ENCODE data around the gene IRF4.

GRCh38 chr6:373773-374724 is 17.5 kb upstream of the IRF4 start:
- TF ChIP-seq CTCF (IDR thresholded peaks at IDR 0.05) (peak; percentile 19; the same call in 1 of the 2 replicates), EP300 (IDR thresholded peaks at IDR 0.05; ENCODE audit: borderline replicate concordance in 1 of 2, low read depth in 1 of 2, low read length in 1 of 2) (no peak), EZH2phosphoT487 (IDR thresholded peaks at IDR 0.05; ENCODE audit: borderline replicate concordance, low read depth) (no peak), POLR2AphosphoS5 (IDR thresholded peaks at IDR 0.05; ENCODE audit: low read depth, low read length) (no peak)

Measured in SK-N-SH (cell line).